Duodenal mucosa (tissue), 2 donors: Measurements from ENCODE around the gene BCAS4.

Experiments used
- H3K27ac ChIP-seq: one replicate; pipeline ENCODE4 v1.7.0; 2013; ENCODE audit warnings: low read depth, low read length
- H3K27me3 ChIP-seq, 2 donors: one replicate each; pipeline ENCODE4 v1.7.0; 2013; ENCODE audit warnings: low read length in 2 of 2, control low read depth in 1 of 2; ENCODE audit not compliant: insufficient read depth in 2 of 2, control insufficient read depth in 1 of 2
- H3K36me3 ChIP-seq, 2 donors: one replicate each; pipeline ENCODE4 v1.7.0; 2013; ENCODE audit warnings: low read length in 2 of 2, control low read depth in 1 of 2; ENCODE audit not compliant: insufficient read depth in 2 of 2, control insufficient read depth in 1 of 2
- H3K4me1 ChIP-seq, 2 donors: one replicate each; pipeline ENCODE4 v1.7.0; 2013; ENCODE audit warnings: low read length in 2 of 2, control low read depth in 1 of 2; ENCODE audit not compliant: insufficient read depth in 2 of 2, control insufficient read depth in 1 of 2
- H3K4me3 ChIP-seq, 2 donors: one replicate each; pipeline ENCODE4 v1.7.0; 2013; ENCODE audit warnings: low read length in 2 of 2, low read depth in 1 of 2
- H3K9ac ChIP-seq, 2 donors: one replicate each; pipeline ENCODE4 v1.7.0; 2013; ENCODE audit warnings: low read length in 2 of 2, low read depth in 1 of 2
- H3K9me3 ChIP-seq, 2 donors: one replicate each; pipeline ENCODE4 v1.7.0; 2013; ENCODE audit warnings: low read length in 2 of 2, control low read depth in 1 of 2; ENCODE audit not compliant: control insufficient read depth in 1 of 2

Gene BCAS4

DNA sequence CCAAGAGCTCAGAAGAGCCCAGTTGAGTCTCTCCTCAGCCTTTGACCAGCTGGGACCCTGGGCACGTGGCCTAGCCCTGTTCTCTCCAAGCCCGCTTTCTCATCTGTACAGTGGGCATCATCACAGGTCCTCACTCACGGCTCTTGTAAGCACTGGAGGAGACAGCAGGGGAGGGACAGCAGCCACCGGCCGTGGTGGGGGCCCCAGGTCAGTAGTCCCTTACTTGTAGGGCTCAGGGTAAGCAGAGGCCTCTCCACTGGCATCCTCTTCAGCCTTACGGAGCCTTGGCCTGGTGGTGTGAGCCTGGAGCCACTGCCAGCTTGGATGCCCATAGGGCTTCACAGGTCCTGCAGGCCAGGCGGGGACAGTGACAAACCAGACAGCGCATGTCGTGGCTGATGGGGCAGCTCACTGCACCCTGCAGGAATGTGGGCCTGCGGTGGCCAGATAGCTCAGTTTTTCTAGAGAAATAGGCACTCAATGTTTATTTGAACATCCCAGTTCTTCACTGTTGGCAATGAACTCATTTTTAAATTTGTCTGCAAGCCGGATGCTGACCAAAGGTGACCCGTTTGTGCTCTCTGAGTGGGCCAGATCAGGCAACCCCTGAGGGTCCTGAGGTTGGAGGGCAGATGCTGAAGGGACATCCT, 71.3 kb downstream of the BCAS4 start:
- no peaks in the 10 kb centered on the region for H3K36me3 ChIP-seq
- no peaks in the 10 kb centered on the region for H3K9me3 ChIP-seq
- no peaks in the 10 kb centered on the region for H3K27me3 ChIP-seq
- H3K27ac ChIP-seq: no peak overlapping the region
- peaks cover 0 to 4% of the 10 kb centered on the region in 2 donors for H3K4me1 ChIP-seq
- no peak overlapping the region for H3K9ac ChIP-seq
- H3K4me3 ChIP-seq: no peak overlapping the region

DNA sequence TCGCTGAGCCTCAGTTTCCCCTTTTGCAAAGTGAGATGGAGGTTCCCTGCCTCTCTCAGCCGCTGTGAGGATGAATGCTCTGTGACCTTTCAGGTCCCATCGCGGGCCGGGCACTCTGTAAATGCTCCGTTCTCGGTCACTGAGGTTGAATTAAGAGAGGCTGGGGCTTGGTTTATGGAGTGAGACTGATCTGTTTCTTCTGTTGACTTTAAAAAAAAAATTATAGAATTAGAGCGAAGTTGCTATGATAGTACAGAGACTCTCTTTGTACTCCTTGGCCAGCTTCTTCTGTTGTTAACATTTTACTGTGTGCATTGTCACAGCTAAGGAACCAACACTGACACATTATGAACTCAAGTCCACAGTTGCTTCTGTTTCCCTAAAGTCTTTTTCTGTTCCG, 72.0 kb downstream of the BCAS4 start:
- H3K36me3 ChIP-seq: no peaks in the 10 kb centered on the region
- H3K9ac ChIP-seq: no peak overlapping the region
- no peak overlapping the region for H3K27ac ChIP-seq
- no peak overlapping the region for H3K4me3 ChIP-seq
- H3K4me1 ChIP-seq: peaks cover 0 to 4% of the 10 kb centered on the region in 2 donors
- H3K9me3 ChIP-seq: no peaks in the 10 kb centered on the region
- no peaks in the 10 kb centered on the region for H3K27me3 ChIP-seq

DNA sequence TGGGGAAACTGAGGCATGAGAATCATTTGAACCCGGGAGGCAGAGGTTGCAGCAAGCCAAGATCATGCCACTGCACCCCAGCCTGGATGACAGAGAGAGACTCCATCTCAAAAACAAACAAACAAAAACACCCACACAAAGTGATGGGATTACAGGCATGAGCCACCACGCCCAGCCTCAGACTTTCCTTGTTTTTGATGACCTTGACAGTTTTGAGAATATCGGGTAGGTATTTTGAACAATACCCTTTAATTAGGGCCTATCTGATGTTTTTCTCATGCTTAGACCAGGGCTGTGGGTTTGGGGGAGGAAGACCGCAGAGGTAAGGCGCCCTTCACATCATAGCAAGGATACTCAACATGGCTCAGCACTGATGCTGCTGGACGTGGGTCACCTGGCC, 72.9 kb downstream of the BCAS4 start:
- no peaks in the 10 kb centered on the region for H3K9me3 ChIP-seq
- no peaks in the 10 kb centered on the region for H3K36me3 ChIP-seq
- H3K9ac ChIP-seq: no peak overlapping the region
- H3K4me1 ChIP-seq: peaks cover 0 to 4% of the 10 kb centered on the region in 2 donors
- H3K27ac ChIP-seq: no peak overlapping the region
- H3K4me3 ChIP-seq: no peak overlapping the region
- H3K27me3 ChIP-seq: no peaks in the 10 kb centered on the region

DNA sequence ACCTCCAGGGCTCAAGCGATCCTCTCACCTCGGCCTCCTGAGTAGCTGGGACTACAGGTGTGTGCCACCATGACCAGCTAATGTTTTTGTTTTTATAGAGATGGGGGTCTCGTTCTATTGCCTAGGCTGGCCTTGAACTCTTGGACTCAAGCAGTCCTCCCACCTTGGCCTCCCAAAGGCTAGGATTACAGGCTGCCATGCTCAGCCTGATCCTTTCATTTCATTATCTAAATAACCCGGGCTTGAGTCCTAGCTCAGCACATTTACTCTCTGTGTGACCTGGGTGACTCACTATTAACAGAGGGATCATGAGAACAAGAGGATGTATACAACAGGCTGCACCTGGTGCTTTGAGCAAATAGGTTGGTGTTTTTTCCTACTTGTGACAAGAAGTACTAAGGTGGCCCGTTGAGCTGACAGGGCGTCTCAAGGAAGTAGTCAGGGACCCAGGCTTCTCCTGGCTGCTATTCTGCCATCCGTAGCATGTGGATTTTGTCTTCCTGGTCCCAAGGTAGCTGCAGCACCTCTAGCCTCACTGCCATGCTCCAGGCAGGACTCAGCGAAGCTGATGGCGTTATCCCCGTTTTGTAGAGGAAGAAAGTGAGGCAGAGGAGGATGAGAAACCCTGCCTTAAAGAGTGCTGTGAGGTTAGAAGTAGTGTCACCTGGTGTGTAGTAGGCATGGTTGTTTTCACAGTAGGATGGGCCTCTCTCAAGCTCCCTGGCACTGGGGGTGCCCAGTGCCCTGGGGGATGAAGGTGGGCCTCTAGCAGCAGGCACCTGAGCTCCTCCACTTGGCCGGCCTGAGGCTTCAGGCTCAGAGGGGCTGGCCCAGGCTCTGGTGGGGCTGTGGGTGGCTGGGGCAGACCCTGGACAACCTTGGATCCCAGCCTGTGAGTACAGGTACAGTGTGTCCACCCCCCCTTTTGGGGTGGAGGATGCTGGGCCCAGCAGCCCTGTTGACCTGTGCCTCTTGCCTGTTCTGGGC, 73.9 kb downstream of the BCAS4 start:
- Histone ChIP-seq H3K4me3 (no peak overlapping the region), H3K9me3 (no peaks in the 10 kb centered on the region), H3K27me3 (no peaks in the 10 kb centered on the region), H3K4me1 (peaks cover 0 to 4% of the 10 kb centered on the region in 2 donors), H3K9ac (no peak overlapping the region), H3K27ac (no peak overlapping the region), H3K36me3 (no peaks in the 10 kb centered on the region)

DNA sequence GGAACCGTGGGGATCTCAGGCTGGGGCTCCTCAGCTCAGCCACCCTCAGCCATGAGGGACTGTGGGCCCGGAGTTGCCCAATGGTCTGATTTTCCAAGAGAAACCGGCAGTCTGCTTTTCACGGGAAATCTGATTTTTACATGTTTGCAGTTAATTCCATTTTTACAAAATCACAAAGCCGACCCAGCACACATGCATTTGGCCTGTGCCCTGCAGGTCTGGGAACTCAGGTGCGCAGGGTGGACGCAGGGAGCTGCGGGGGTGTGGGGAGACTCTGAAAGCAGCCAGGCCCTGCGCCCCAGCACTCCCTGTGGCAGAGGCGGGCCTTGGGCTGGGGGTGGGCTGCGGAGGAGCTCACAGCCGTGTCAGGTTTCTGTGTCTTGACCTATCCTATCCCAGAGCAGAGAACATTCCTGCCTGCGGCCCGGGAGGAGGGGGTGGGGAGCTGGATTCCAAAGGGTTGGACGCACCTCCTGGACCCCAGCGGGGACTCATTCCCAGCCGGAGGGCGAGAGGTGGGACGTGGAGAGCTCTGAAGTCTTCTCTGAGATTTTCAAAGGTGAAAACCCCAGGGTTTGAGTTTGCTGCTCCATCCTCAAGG, 75.8 kb downstream of the BCAS4 start:
- H3K4me3 ChIP-seq: no peak overlapping the region
- H3K9ac ChIP-seq: no peak overlapping the region
- no peaks in the 10 kb centered on the region for H3K27me3 ChIP-seq
- H3K4me1 ChIP-seq: peaks cover 0 to 4% of the 10 kb centered on the region in 2 donors
- H3K36me3 ChIP-seq: no peaks in the 10 kb centered on the region
- no peak overlapping the region for H3K27ac ChIP-seq
- H3K9me3 ChIP-seq: no peaks in the 10 kb centered on the region

DNA sequence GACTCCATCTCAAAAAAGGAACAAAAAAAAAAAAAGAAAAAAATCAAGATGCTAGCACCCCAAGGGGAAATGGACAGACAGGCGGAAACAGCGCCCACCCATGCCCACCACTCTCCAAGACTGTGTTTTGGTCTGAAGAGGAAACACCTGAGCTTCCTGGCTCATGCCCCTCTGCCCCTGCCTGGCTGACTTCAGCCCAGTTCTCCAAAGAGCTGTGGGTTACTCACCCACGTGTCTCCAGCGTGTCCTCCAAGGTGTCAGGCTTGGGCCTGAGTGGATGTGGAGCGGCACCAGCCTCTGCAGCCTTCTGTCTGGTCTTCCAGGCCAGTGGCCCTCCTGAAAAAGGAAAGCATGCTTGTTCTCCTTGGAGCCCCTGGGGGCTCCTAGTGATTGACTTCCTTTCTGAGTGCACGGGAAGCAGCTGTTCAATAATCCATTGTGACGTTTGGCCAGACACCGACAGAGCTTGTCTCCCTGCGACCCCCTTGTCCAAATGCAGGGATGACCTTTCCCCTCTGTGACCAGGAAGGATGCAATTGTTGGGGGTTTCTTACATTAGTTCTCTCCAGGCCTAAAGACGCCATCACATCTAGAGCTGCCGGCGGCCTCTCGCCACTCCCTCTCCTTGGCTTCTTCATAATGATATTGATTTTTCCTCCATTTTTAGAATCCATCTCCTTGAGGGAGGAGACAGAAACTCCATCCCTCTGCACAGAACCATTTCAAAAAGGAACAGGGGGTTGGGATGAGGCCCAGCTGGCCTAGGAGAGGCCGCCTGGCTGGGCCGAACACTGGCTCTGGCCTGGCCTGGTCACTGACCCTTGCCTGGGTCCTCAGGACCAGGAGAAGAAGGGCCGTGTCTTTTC, 77.9 kb downstream of the BCAS4 start:
- Histone ChIP-seq H3K9me3 (no peaks in the 10 kb centered on the region), H3K4me1 (peaks cover 0 to 4% of the 10 kb centered on the region in 2 donors), H3K27ac (no peak overlapping the region), H3K9ac (no peak overlapping the region), H3K36me3 (no peaks in the 10 kb centered on the region), H3K4me3 (no peak overlapping the region), H3K27me3 (no peaks in the 10 kb centered on the region)

DNA sequence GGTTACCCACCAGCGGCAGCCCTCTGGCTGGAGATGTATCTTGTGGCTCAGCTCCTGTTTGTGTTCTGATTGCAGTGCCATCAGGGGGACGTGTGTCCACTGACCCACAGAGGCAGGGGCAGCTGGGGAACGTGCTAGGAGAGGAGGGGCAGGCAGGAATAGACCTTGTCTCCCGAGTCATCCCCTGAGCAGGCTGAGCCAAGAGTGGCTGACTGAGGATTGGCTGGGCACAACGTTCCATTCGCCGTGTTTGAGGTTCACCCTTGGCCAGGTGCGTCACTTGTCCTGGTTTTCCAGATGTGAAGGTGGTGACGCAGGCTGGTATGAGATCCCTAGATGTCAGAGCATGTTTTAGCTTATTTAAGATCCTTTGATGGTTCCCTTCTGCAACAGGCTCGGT, 78.7 kb downstream of the BCAS4 start:
- Histone ChIP-seq H3K27me3 (no peaks in the 10 kb centered on the region), H3K27ac (no peak overlapping the region), H3K9ac (no peak overlapping the region), H3K9me3 (no peaks in the 10 kb centered on the region), H3K4me3 (no peak overlapping the region), H3K4me1 (peaks cover 0 to 4% of the 10 kb centered on the region in 2 donors), H3K36me3 (no peaks in the 10 kb centered on the region)

DNA sequence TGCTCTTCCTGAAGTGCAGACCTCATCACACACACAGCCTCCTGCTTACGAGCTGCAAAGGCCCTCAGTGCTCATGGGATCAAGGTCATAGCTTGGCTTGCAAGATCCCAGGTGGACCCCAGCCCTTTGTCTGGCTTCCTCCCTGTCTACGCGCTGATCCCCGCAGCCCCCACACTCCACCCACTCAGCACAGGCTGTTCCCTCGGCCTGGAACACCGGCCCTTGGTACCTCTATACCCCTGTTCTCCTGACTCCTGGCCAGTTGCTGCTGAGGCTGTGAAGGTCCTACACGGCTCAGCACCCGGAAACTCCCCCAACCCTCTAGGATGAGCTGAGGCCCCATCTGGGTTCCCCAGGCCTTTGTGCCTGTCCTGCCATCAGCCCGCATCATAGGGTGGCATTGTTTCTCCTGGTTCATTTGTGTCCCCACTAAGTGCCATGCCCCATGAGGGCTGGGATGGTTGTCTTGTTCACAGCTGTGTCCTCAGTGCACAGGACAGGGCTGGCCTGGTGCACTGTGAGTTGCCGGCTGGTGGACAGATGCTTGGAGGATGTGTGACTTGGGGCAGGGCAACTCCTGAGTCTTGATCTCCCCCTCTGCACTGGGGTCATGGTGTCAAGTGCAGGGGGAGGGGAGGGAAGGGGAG, 79.4 kb downstream of the BCAS4 start:
- H3K9me3 ChIP-seq: no peaks in the 10 kb centered on the region
- no peak overlapping the region for H3K27ac ChIP-seq
- no peaks in the 10 kb centered on the region for H3K36me3 ChIP-seq
- H3K27me3 ChIP-seq: no peaks in the 10 kb centered on the region
- peaks cover 0 to under 1% of the 10 kb centered on the region in 2 donors for H3K4me1 ChIP-seq
- H3K4me3 ChIP-seq: no peak overlapping the region
- no peak overlapping the region for H3K9ac ChIP-seq
